HG03460 (cell line): ENCODE measurements around the gene PRKAR1A.

Experiments used
- ATAC-seq: cut with Tn5 transposase; IDR thresholded peaks from one replicate; pipeline ENCODE4 v1.9.1; 2021; ENCODE audit not compliant: unreplicated experiment

Gene PRKAR1A

GRCh38 chr17:68598545-68598961 is 86.3 kb downstream of the PRKAR1A start:
- no peak for ATAC-seq

- ATAC-seq, result no peak
Measured at GRCh38 chr17:68599091-68599490, 86.9 kb downstream of the PRKAR1A start.

- ATAC-seq, result no peak
Measured at GRCh38 chr17:68599552-68600066, 87.4 kb downstream of the PRKAR1A start.

GRCh38 chr17:68600067-68600930 is 88.1 kb downstream of the PRKAR1A start:
- ATAC-seq, result no peak
